Upper lobe of left lung (tissue), 4 donors: ENCODE results near the gene CEP152.

Experiments used
- CTCF ChIP-seq, 6 experiments: fragments of 450-650 bp in 4 of 6; fragments of 200-600 bp in 2 of 6; sonication (generic) in 2 of 6; IDR thresholded peaks; one replicate each; pipeline ENCODE4 v1.5.1; 2016 to 2019; ENCODE audit warnings: antibody characterized with exemption in 6 of 6
- POLR2A ChIP-seq, 4 donors: fragments of 450-650 bp; IDR thresholded peaks; one replicate each; pipeline ENCODE4 v1.5.1; 2016 to 2017; ENCODE audit warnings: antibody characterized with exemption in 4 of 4, mild to moderate bottlenecking in 2 of 4

GRCh38 chr15:48719668-48720067, 91.2 kb downstream of the CEP152 start:
- TF ChIP-seq POLR2A (IDR thresholded peaks at IDR 0.05) (no peak), CTCF (IDR thresholded peaks at IDR 0.05) (no peak)
